Measurements from ENCODE around the gene ZZZ3.

- TF ChIP-seq POLR2A (IDR thresholded peaks at IDR 0.05) (no peak), CTCF (IDR thresholded peaks at IDR 0.05 in 8 of 11, conservative IDR thresholded peaks at IDR 0.05 in 3 of 11) (no peak), POLR2AphosphoS5 (IDR thresholded peaks at IDR 0.05) (no peak)
These were observed 23.9 kb upstream of the ZZZ3 start for GRCh38 chr1:77706321-77706720.

All from spleen (tissue), 7 donors.